Measurements from ENCODE around the gene IFITM10.

GRCh38 chr11:1760351-1761109 is 10.1 kb upstream of the IFITM10 start:
- TF ChIP-seq CTCF (IDR thresholded peaks at IDR 0.05 in 2 of 3, conservative IDR thresholded peaks at IDR 0.05 in 1 of 3; ENCODE audit: insufficient read depth in 2 of 3, low read depth in 1 of 3, low read length in 3 of 3) (no peak), MEF2D (tag; conservative IDR thresholded peaks at IDR 0.05; ENCODE audit: low read depth) (no peak), SMARCA4 (IDR thresholded peaks at IDR 0.05) (no peak), YY1 (IDR thresholded peaks at IDR 0.05; ENCODE audit: borderline replicate concordance in 1 of 3, control insufficient read depth in 1 of 3, extremely low read depth in 1 of 3, insufficient read depth in 3 of 3, insufficient read length in 1 of 3, insufficient replicate concordance in 2 of 3, low read depth in 1 of 3, low read length in 2 of 3) (no peak), NBN (IDR thresholded peaks at IDR 0.05; ENCODE audit: low read depth) (no peak), SMAD3 (CRISPR knock-in tag; conservative IDR thresholded peaks at IDR 0.05) (no peak), NFE2 (IDR thresholded peaks at IDR 0.05; ENCODE audit: low read depth) (peak; percentile 83), NR2C2 (CRISPR knock-in tag; IDR thresholded peaks at IDR 0.05) (no peak), NR2C2 (tag; IDR thresholded peaks at IDR 0.05) (0 out of 2 replicates have a peak, but pooled peaks have one; percentile 27), THRB (CRISPR knock-in tag; conservative IDR thresholded peaks at IDR 0.05) (no peak)

Measured in K562 (cell line).